Midbrain (tissue), 1 donor: ENCODE results near the gene GFOD2.

ENCODE experiments used
- DNase-seq: peaks from one replicate; lab custom pipeline; 2025; lab: John Stamatoyannopoulos, UW

The GFOD2 gene

DNA sequence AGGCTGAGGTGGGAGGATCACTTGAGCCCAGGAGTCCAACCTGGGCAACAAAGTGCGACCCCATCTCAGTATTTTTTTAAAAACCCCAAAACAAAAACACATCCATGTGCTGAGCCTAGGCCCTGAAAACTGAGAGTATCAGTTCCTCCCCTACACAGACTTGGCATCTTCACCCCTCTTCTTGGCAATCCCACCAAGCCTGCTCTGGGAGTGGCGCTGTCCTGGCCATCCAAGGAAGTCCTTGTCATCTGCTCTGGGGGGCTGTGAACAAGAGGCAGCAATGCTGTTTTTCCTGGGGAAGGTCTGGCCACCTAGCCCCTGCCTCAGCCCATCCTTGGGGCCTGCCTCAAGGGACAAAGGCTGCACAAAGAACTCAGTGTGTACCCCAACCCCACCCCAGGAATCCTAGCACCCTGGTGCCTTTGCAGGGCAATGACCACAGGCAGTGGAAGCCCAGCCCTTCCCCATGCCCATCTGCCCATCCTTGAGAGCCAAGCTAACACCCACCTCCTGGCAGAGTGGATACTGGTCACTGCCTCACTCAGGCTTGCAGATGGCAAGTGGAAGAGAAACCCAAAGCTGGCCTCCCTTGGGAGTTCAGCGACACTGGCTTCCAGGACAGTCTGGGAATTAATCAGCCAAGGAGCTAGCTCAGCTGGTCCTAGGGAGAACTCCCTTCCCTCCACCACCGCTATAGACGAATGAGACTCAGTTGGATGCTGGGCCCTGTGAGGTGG is 14.8 kb upstream of the GFOD2 start:
- no peak for DNase-seq

DNA sequence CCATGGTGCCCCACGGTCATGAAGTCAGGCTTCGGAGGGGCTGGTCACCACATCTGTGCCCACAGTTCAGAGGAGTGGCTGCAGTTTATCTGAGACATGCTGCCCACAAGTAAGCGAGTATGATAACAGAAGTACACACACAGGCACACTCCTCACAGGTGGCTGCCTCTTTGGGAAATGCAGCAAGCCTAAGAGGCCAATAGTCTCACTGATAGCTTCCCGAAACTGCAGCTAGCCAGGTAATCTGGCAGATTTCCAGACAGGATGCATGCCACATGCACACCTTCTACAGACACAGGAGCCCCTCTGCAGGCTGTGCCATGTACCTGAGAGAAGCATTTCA is 12.6 kb upstream of the GFOD2 start:
- DNase-seq = no peak

GRCh38 chr16:67731071-67731752 is 12.1 kb upstream of the GFOD2 start:
- DNase-seq = no peak

- no peak for DNase-seq
Observed at GRCh38 chr16:67730326-67730725, 11.2 kb upstream of the GFOD2 start.

DNA sequence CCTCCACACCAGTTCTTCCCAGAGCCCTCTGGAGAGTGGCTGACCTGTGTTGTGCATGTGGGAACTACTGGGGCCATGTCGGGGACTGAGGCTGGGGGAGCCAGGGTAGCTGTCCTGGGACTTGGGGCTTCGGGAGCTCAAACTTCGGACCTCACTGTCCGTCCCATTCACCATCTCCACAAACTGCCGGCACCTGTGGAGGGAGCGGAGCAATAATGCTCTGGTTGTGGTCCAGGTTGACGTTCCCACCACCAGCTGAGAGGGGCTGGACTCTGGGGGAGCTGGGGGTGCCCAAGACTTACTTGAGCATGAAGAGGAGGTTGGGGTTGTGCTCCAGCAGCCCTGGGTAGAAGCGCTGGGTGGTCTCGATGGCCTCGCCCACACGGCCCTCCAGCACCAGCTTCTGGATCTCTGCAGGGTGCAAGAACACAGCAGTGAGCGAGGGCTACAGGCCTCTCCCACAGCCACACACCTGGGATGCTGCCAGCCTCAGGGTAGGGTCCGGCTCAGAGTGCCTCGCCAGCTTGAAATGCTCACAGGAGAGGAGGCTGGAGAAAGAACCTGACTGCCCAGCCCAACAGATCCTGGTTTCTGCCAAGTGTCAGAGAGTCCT is 10.6 kb upstream of the GFOD2 start:
- no peak for DNase-seq

DNA sequence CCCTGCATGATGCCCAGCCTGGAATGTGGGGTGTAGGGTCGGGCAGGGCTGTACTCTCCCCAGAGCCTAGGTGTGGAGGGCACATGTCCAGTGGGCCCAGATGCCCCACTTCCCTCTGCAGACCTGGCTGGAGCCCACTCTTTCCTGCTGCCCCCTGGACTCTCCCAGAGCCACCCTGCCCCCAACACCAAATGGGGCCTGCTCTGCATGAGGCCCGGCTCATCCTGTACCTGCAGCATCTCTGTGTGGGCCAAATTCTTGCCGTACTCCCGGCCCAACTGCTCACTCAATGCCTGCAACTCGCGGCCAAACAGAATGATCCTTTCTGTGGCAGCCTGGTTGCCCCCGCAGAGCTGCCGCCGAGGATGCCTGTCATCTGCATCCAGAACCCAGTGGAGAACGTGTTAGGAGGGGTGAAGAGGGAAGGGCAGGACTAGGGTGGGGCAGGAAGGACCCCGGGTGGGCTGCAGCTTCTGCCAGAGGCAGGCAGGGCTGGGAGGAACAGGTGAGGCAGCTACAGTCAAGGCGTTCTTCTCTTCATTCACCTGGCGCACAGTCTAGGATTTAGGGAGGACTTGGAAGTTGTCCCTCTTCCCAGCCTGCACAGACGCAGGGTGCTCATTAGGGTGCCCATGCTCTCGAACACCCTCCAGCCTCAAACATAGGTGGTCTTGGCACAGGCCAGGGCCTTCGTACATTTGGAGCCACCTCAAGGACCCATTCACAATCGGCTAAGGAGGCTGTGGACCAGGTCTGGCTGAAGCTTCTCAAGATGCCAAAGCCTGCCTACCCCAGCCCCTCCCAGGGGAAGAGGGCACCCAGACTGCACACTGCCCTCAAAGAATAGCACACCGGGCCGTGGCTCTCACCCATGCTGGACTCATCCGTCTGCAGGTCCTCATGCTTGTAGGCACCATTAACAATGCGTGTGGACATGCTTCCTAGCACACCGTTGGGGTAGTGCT is 8.7 kb upstream of the GFOD2 start:
- no peak for DNase-seq

DNA sequence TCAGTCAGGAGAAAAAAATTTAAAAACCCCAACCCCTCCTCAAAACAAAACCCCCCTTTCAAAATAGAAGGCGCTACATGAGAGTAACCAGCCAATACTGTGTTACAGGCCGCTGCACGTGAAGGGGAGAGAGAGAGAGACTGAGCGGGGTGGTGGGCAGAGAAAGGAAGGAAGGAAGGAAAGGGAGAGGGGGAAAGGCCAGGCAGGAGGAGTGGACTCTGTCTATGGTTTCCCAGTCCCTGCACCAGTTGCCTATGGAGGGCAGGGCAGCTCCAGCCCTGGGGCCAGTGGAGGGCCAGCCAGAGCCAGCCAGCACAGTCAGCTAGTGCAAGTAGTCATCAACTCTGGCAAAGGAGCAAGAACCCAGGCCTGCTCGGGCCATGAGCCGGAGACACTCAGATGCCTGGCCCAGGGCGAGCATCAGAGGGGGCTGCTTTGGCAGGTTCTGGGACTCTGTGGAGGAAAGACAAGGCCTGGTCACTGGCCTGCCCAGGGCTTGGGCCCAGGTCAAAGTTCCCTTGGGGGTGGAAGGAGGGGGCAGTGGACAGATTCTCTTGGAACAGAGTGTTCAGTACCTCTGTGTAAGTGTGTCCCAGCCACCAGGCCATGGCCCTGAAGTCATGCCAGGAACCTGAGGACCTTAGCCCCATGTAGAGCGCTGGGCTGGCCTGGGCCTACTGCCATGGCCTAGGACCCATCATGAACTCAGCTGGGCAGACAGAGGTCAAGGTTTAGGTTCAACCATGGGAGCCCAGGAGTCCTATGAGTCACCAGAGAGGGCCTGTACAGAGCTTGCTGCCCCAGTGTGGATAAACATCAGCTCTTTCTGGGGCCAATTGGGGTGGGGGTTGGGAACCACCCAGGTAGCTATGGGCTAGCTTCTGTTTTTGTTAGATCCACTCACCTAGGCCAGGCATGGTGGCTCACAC is 7.3 kb upstream of the GFOD2 start:
- no peak for DNase-seq

GRCh38 chr16:67723911-67724305 is 4.8 kb upstream of the GFOD2 start:
- no peak for DNase-seq

DNA sequence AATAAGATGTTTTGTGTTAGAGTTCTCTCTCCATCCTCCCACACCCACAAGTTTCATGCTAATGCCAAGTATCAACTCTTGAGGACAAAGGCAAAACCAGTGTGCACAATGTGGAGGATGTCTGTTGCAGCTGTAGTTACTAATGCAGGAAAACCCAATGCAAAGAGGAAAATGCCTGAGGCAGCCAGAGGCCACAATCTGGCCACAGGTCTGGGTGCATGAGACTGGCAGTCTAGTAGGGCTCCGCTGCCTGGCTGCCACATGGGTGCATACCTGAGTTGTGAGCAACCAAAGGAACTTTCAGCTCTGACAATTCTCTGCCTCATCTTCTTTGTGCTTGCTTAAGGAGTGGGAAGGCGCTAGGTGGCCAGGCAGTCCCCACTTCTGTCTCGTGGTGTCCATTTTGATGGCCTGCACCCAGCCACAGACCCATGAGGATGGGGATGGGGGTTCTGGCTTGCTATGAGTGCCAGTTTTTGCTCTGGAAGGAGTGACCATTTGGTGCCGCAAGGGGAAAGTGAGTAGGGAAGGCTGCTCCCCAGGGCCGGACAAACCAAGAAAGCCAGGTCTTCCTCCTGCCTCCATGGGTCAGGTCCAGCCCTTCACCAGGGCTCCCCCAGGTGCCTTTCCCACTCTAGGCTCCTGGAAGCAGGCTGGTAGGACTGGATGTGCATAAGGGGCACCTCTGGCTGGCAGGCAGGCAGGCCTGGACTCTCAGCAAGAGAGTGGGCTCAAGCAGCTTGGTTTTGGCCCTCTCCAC is 4.2 kb upstream of the GFOD2 start:
- DNase-seq = no peak

GRCh38 chr16:67720236-67720635 is 1.1 kb upstream of the GFOD2 start:
- DNase-seq = no peak

DNA sequence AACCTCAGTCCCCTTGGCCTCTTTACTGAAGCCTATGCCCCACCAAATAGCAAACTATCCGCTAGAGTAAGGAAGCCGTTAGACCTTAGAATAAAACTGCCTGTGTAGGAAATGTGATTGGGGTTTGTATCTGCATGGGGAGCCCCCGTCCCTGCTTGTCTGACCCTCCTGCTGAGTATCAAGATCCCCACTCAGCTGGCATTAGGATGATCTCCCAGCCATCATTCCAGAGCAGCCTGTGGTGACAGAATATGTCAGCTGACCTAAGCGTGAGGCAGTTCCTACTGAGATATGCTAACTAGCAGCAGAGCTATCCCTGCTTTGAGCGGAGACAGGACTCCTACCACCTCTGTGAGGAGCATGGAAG is 645 bp upstream of the GFOD2 start:
- DNase-seq = peak; percentile 57

- no peak for DNase-seq
Observed at GRCh38 chr16:67718668-67719047, 458 bp downstream of the GFOD2 start.

DNA sequence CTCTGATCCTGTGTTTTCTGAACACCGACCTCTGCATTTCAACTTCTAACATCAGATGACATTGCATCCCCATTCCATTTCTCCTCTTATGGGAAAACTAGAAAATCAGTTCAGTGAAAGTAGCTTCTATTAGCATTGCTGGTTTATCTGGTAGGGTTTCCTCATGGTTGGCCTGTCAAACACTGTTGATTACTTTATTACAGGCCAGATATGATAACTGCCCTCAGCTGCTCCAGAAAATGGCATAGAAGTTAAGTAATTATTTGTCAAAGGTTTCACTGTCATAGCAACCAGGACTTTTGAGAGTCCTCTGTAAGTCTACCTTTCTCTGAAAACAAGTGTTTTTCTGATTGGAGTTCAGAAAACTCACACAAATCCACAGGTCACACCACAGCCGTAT is 3.0 kb downstream of the GFOD2 start:
- DNase-seq = no peak

DNA sequence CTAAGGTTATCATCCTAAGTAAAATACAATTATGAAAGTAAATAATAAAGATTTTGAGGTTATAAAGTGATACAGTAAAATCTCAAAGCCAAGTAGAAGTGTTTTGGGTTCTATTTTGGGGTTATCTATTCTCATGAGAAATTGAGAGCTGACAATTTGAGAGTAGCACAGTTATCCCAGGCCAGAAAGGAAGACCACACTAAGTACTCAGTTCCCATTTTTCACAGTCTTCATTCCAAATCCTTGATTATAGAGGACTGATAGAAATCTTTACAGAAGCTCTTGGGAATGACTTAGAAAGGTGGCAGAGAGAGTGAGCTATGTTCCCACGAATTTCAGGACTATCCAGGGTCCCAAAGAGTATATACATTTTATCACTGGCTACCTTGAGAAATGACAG is 4.6 kb downstream of the GFOD2 start:
- DNase-seq = no peak

GRCh38 chr16:67713647-67714273 is 5.4 kb downstream of the GFOD2 start:
- no peak for DNase-seq

GRCh38 chr16:67710607-67711006 is 8.5 kb downstream of the GFOD2 start:
- DNase-seq = no peak

- DNase-seq = no peak
Observed at GRCh38 chr16:67709050-67709449, 10.1 kb downstream of the GFOD2 start.

DNA sequence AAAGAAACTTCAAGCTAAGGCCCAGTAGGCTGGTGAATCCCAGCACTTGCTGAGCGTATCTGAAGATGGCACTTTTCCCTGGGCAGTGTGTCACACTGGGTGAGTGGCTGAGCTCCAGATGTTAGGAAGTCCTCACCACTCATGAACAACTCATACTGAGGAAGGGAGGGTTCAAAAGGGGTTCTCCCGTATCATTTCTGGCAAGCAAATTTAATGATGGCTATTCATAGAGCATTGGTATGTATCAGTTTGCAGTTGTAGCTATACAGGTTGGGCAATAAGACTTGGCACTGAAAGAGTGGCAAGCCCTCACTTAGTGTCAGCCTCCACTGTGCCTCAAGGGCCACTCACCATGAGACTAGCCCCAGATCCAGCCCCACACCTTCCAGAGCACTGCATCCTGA is 10.7 kb downstream of the GFOD2 start:
- DNase-seq = no peak

- DNase-seq = no peak
Observed at GRCh38 chr16:67707790-67708189, 11.3 kb downstream of the GFOD2 start.

DNA sequence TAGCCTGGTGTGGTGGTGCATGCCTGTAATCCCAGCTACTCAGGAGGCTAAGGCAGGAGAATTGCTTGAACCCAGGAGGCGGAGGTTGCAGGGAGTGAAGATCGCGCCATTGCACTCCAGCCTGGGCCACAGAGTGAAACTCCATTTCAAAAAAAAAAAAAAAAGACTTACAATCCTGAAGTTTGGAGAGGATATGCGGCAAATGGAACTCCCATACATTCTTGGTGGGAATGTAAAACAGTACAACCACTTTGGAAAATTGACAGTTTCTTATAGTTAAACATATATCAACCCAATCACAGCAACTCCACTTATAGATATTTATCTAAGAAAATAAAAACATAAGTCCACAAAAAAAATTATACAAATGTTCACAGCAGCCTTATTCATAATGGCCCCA is 11.9 kb downstream of the GFOD2 start:
- DNase-seq = no peak
